HEK293T (cell line): ENCODE measurements around the gene GBE1.
A peak's percentile ranks its signal among the peaks of the same experiment; 100 is the strongest.
"Not testable (repeated sequence)": the region's sequence is repeated elsewhere in the genome, so short reads cannot be mapped to it uniquely, and the experiment has no call there.

Experiments
- CTCF ChIA-PET: fragments of 350-600 bp; formaldehyde crosslinking; extraction: SDS; loops from one replicate; lab custom pipeline; 2021; ENCODE audit warnings: antibody characterized with exemption, inconsistent platforms; lab: Yijun Ruan, JAX
- POLR2A ChIA-PET: fragments of 350-600 bp; formaldehyde crosslinking; extraction: SDS; loops from one replicate; lab custom pipeline; 2020; ENCODE audit warnings: antibody characterized with exemption, inconsistent platforms; lab: Yijun Ruan, JAX
- DNase-seq: peaks from one replicate; pipeline ENCODE4 v3.0.0; 2012; ENCODE audit warnings: mixed read lengths; ENCODE audit errors: extremely low spot score
- ARNT ChIP-seq: fragments of 450-650 bp; IDR thresholded peaks from 2 replicates; pipeline ENCODE4 v1.6.1; 2017; ENCODE audit warnings: mild to moderate bottlenecking
- BHLHE40 ChIP-seq: fragments of 450-650 bp; IDR thresholded peaks from 2 replicates; pipeline ENCODE4 v1.6.1; 2016; ENCODE audit warnings: mild to moderate bottlenecking, moderate library complexity, borderline replicate concordance
- CTBP1 ChIP-seq: fragments of 450-650 bp; IDR thresholded peaks from 2 replicates; pipeline ENCODE4 v1.6.1; 2016; ENCODE audit warnings: borderline replicate concordance
- ELF4 ChIP-seq: fragments of 450-650 bp; IDR thresholded peaks from 2 replicates; pipeline ENCODE4 v1.6.1; 2017; ENCODE audit warnings: antibody characterized with exemption
- FOXA1 ChIP-seq: fragments of 450-650 bp; IDR thresholded peaks from 2 replicates; pipeline ENCODE4 v1.6.1; 2016; ENCODE audit warnings: mild to moderate bottlenecking
- FOXK2 ChIP-seq: fragments of 450-650 bp; IDR thresholded peaks from 2 replicates; pipeline ENCODE4 v1.6.1; 2016; ENCODE audit warnings: mild to moderate bottlenecking
- FOXM1 ChIP-seq: fragments of 450-650 bp; IDR thresholded peaks from 2 replicates; pipeline ENCODE4 v1.6.1; 2017; ENCODE audit warnings: mild to moderate bottlenecking, borderline replicate concordance
- HDGF ChIP-seq: fragments of 450-650 bp; IDR thresholded peaks from 2 replicates; pipeline ENCODE4 v1.6.1; 2017; ENCODE audit warnings: antibody characterized with exemption, borderline replicate concordance
- L3MBTL2 ChIP-seq: fragments of 450-650 bp; conservative IDR thresholded peaks from 2 replicates; pipeline ENCODE4 v1.6.1; 2016; ENCODE audit warnings: mild to moderate bottlenecking
- LEF1 ChIP-seq: fragments of 450-650 bp; IDR thresholded peaks from 2 replicates; pipeline ENCODE4 v1.6.1; 2017; ENCODE audit warnings: mild to moderate bottlenecking, borderline replicate concordance
- NFRKB ChIP-seq: fragments of 450-650 bp; IDR thresholded peaks from 2 replicates; pipeline ENCODE4 v1.6.1; 2016; ENCODE audit warnings: mild to moderate bottlenecking, moderate library complexity
- SP1 ChIP-seq: fragments of 450-650 bp; IDR thresholded peaks from 2 replicates; pipeline ENCODE4 v1.6.1; 2017
- SUZ12 ChIP-seq: fragments of 450-650 bp; IDR thresholded peaks from 2 replicates; pipeline ENCODE4 v1.6.1; 2016; ENCODE audit warnings: mild to moderate bottlenecking
- TARDBP ChIP-seq: fragments of 450-650 bp; IDR thresholded peaks from 2 replicates; pipeline ENCODE4 v1.6.1; 2016
- ZNF384 ChIP-seq: fragments of 450-650 bp; IDR thresholded peaks from 2 replicates; pipeline ENCODE4 v1.6.1; 2016
- TF ChIP-seq, protein P1 (sequence below): fragments of 450-650 bp; IDR thresholded peaks from 2 replicates; pipeline ENCODE4 v1.6.1; 2016

Gene GBE1

DNA sequence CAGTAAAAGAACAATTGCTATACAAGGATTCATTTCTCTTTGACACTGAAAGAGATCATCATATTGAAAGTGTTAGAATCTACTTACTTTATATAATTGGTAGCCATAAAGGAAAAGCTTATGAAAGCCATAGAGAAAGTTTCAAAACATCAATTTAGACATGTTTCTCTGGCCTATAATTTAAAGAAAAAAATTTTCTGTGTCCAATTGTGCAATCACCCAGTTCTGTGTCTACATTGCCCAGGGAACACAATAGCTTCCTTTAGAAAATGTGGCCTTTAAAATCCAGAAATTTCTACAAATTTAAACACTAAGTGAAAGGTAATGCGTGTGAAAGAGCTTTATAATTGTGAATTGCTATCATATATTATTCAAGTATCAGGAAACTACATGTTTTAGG is 259.2 kb downstream of the GBE1 start:
- POLR2A ChIA-PET = no interaction called here
- CTCF ChIA-PET = no interaction called here
- no peak for DNase-seq
- TF ChIP-seq FOXK2 (no peak), ARNT (no peak), ELF4 (no peak), NFRKB (no peak), TARDBP (no peak), L3MBTL2 (no peak), SP1 (no peak), CTBP1 (no peak), FOXA1 (no peak)
- TF ChIP-seq, protein P1, sequence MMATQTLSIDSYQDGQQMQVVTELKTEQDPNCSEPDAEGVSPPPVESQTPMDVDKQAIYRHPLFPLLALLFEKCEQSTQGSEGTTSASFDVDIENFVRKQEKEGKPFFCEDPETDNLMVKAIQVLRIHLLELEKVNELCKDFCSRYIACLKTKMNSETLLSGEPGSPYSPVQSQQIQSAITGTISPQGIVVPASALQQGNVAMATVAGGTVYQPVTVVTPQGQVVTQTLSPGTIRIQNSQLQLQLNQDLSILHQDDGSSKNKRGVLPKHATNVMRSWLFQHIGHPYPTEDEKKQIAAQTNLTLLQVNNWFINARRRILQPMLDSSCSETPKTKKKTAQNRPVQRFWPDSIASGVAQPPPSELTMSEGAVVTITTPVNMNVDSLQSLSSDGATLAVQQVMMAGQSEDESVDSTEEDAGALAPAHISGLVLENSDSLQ = no peak

DNA sequence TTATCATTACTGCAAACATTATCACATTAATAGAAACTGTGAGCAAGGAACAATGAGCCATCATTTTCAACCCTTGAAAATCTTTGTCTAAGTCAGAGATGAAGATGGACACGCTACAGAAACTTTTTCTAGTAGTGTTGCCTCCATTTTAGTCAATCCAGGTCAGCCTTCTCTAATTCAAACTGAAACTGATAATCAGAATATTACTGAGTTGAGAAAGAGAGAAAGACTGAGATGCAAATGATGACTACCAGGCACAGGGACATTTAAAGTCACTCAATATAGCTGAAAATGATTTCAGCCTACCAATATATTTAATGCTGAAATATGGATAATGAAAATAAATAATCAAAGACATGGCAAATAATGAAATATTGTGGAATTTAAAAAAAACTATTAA is 261.4 kb downstream of the GBE1 start:
- DNase-seq = no peak
- ChIA-PET CTCF (no interaction called here), POLR2A (no interaction called here)
- TF ChIP-seq LEF1 = no peak

DNA sequence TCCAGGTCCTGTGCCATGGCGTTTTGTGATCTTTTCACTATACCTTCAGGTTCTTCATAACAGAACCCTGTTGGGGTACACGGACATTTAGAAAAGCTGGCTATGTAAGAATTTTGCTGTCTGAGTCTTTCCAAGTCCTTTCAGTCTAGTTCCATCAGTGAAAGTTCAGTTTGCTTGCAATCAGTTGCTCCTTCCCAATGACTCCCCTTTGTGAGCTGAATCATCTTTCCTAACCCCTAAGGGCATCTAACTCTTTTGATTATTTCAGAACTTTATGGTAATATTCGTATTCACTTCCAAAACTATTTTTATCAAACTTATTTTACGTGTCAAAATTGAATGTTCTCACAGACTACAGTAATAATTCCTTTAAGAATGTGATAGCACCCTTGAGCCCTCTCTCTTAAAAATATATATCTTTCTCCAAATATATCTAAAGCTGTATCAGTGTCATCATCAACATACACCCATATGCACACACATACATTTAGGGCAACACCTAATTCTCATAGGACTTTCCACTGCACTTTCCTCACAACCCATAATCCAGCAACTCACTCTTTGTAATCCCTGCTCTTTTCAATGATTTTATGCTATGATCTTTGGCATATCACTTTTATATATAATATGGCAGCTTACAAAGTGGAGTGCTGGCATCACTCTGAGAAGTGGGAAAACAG is 263.7 kb downstream of the GBE1 start:
- DNase-seq = no peak
- CTCF ChIA-PET = no interaction called here
- no peak for TF ChIP-seq ARNT
- TF ChIP-seq FOXK2 = no peak
- TF ChIP-seq SUZ12 = no peak
- POLR2A ChIA-PET = no interaction called here

DNA sequence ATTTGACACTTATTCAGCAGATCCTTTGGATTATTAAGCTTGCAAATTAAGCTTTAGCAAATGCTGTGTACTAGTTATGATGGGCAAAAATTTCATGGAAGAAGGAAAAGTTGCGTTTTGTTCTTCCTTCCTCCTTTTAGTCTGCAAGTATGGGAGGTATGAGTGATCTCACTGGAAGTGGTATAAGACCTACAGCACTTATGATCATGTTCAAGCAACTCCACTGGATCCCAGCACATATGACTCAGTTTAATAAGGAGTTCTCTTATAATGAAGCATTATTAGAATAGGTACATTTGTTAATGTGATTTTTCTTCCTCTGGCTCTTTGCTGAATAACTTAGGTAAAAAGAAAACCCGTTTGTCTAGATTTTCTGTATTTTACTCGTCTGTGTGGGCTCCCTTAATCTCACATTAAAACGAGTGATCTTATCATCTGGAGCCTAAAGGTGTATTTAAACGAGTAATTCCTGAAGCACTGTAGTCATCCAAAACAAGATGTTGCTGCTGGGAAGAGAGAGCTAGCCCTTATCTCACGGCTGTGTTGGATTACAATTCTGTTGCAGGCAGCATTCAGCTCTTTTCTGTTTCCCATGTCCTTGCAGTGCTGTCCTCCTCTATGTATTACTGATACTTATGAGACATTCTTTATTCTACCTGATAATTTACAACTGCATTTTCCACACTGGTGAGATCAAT is 264.9 kb downstream of the GBE1 start:
- ChIA-PET POLR2A (no interaction called here), CTCF (no interaction called here)
- no peak for DNase-seq
- no peak for TF ChIP-seq ARNT
- no peak for TF ChIP-seq NFRKB
- TF ChIP-seq ELF4 = no peak
- TF ChIP-seq, protein P1 = no peak
- TF ChIP-seq BHLHE40 = no peak
- no peak for TF ChIP-seq SP1
- no peak for TF ChIP-seq ZNF384
- no peak for TF ChIP-seq HDGF

DNA sequence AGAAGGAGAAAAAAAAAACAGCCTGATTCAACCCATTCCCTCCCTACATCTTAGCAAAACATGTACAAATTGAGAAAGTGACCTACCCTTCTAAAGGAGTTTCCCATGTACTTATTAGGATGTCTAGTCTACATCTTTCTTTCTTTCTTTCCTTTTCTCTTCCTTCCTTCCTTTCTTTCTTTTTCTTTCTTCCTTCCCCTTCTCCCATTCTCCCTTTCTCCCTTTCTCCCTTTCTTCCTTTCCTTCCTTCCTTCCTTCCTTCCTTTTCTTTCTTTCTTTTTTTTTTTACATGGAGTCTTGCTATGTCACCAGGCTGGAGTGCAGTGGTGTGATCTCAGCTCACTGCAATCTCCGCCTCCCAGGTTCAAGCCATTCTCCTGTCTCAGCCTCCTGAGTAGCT is 269.0 kb downstream of the GBE1 start:
- POLR2A ChIA-PET, CTCF ChIA-PET, DNase-seq: not testable (repeated sequence)

DNA sequence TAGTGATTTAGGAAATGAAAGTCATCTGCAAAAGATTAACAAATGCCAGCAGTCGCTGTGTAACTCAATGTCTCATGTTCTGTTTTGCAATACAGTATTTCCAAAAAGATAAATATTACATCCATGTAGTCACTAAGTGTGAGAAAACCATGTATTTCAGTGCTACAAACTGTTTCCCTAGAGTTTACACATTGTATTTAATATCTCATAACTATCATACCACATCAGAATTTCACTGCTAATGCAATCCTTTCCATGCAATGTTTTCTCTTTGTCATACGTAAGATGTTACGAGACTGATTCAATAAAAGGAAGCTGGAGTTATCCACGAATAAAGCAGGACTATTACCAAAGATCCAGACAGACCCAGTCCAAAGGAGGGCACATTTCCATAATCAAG is 269.4 kb downstream of the GBE1 start:
- CTCF ChIA-PET = no interaction called here
- POLR2A ChIA-PET = no interaction called here
- no peak for DNase-seq
- TF ChIP-seq, protein P1 = no peak
- TF ChIP-seq HDGF (no peak), FOXK2 (no peak), NFRKB (no peak), CTBP1 (no peak), ARNT (no peak), FOXA1 (no peak), ZNF384 (no peak), BHLHE40 (no peak), TARDBP (no peak), LEF1 (no peak), SP1 (no peak), L3MBTL2 (no peak), FOXM1 (no peak), ELF4 (no peak), SUZ12 (no peak)

DNA sequence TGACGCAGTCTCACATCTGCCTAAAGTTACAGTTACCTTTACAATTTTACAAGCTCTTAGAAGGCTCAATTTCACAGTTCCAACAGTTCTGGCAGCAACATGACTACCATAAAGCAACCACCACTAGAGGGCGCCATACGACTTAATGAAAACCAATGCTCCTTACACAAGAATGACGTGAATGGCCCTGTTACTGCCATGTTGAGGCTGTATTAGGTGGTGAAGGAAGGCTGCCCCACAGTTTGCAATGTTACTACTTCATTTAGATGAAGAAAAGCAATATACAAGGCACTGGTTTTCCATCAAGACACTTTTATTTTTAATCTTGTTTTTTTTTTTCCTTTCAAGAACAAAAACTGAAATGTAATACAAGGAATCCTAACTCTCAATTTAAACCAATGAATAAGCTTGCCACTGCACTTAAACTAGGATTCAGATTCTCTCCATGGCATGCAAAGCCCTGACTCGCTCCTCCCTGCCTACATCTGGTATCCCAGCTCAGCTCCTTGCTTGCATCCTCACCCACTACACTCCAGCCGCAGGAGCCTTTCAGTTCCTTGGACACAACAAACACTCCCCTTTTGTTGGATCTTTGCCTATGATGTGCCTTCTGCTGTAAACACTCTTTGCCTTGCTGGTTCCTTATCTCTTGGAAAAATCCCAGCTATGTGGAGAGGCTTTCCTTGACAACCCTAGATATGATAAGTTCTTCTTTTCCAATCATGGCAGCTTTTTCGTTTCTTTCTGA is 270.7 kb downstream of the GBE1 start:
- POLR2A ChIA-PET = no interaction called here
- no peak for TF ChIP-seq FOXA1
- TF ChIP-seq ARNT = no peak
- no peak for TF ChIP-seq CTBP1
- TF ChIP-seq BHLHE40 = no peak
- no peak for TF ChIP-seq FOXK2
- TF ChIP-seq NFRKB = no peak
- no peak for TF ChIP-seq ELF4
- CTCF ChIA-PET = interaction anchor here (0.5 to 0.8 kb wide), 7 partner anchors 12 to 1334 kb away, joined by 3 to 4 read pairs (median 3); no protein-coding TSS in a partner anchor
- DNase-seq = peak; percentile 70
